Caco-2 (cell line): ENCODE measurements around the gene TLK1. TPM values are rescaled to one million over a fixed set of nuclear protein-coding genes. Genes with fewer than 3 reads are reported as not detected.

Experiments used
- BruUV-seq: library from RNA; stranded (reverse); fragments of 400-500 nt; replicated peaks from 2 replicates; lab custom pipeline; 2021; lab: Mats Ljungman, UMichigan
- CTCF ChIA-PET: fragments of 300-600 bp; sonication (Branson Sonifier 250); formaldehyde crosslinking; loops from one replicate; lab custom pipeline; 2022; ENCODE audit warnings: antibody characterized with exemption; lab: Charles Lee
- POLR2A ChIA-PET: fragments of 300-600 bp; sonication (Branson Sonifier 250); formaldehyde crosslinking; loops from one replicate; lab custom pipeline; 2022; ENCODE audit warnings: antibody characterized with exemption; lab: Charles Lee
- DNase-seq, 2 experiments: peaks; one replicate each; pipeline versions ENCODE4 v3.0.0 to v3.0.0-alpha.2; 2020 to 2022
- H3K27me3 ChIP-seq: replicated peaks from 2 replicates; pipeline ENCODE4 v1.6.0; 2011; ENCODE audit warnings: low read length; ENCODE audit not compliant: control insufficient read depth, insufficient read depth
- H3K36me3 ChIP-seq: 2 replicates; pipeline ENCODE4 v1.5.1; 2011; ENCODE audit warnings: low read length; ENCODE audit not compliant: control insufficient read depth, insufficient read depth
- H3K4me1 ChIP-seq: fragments of 250-450 bp; sonication (Bioruptor Pico); 2 replicates; pipeline ENCODE4 v1.5.1; 2020; ENCODE audit warnings: mild to moderate bottlenecking
- H3K4me3 ChIP-seq: 2 replicates; pipeline ENCODE4 v1.5.1; 2011; ENCODE audit warnings: low read depth, mild to moderate bottlenecking, control low read depth, low read length
- H3K9me3 ChIP-seq: fragments of 250-450 bp; sonication (Bioruptor Pico); 2 replicates; pipeline ENCODE4 v1.5.1; 2020; ENCODE audit warnings: mild to moderate bottlenecking, moderate library complexity
- H3K27ac Mint-ChIP-seq: one replicate; pipeline ENCODE4 v1.8.0; 2022; ENCODE audit warnings: mixed read lengths; ENCODE audit not compliant: unreplicated experiment
- H3K27me3 Mint-ChIP-seq: one replicate; pipeline ENCODE4 v1.8.0; 2022; ENCODE audit warnings: mixed read lengths; ENCODE audit not compliant: insufficient read depth, unreplicated experiment
- H3K36me3 Mint-ChIP-seq: one replicate; pipeline ENCODE4 v1.8.0; 2022; ENCODE audit warnings: mild to moderate bottlenecking, mixed read lengths; ENCODE audit not compliant: insufficient read depth, unreplicated experiment
- H3K4me1 Mint-ChIP-seq: one replicate; pipeline ENCODE4 v1.8.0; 2022; ENCODE audit warnings: low read depth, mixed read lengths; ENCODE audit not compliant: unreplicated experiment
- H3K4me3 Mint-ChIP-seq: one replicate; pipeline ENCODE4 v1.8.0; 2022; ENCODE audit warnings: mild to moderate bottlenecking, moderate library complexity, mixed read lengths; ENCODE audit not compliant: unreplicated experiment
- H3K9me3 Mint-ChIP-seq: one replicate; pipeline ENCODE4 v1.8.0; 2022; ENCODE audit warnings: mixed read lengths; ENCODE audit not compliant: unreplicated experiment
- CTCF ChIP-seq, 2 experiments: fragments of 200-600 bp in 1 of 2; IDR thresholded peaks; 1 replicate in 1 of 2; 2 replicates in 1 of 2; pipeline versions ENCODE4 v1.5.1 to v1.8.0; 2011 to 2022; ENCODE audit warnings: antibody characterized with exemption in 1 of 2, control low read depth in 1 of 2, inconsistent platforms in 1 of 2, low read depth in 1 of 2, low read length in 1 of 2, mild to moderate bottlenecking in 1 of 2, moderate library complexity in 1 of 2; ENCODE audit not compliant: insufficient read depth in 1 of 2, severe bottlenecking in 1 of 2, unreplicated experiment in 1 of 2
- intact Hi-C: fragments of 100-400 bp; cut with micrococcal nuclease; formaldehyde crosslinking; loops from one replicate; pipeline ENCODE4 v1.10.0; 2022; ENCODE audit not compliant: unreplicated experiment
- total RNA-seq: library from RNA; stranded (reverse); gene quantifications from 2 replicates; pipeline ENCODE4 v1.2.3, GENCODE V29; 2022

Gene TLK1
- total RNA-seq, 1 experiment from 2014 or later: 85.1 TPM

GRCh38 chr2:171187819-171188218 lies 27.1 kb upstream of the TLK1 start:
- ChIA-PET POLR2A (no interaction called here), CTCF (no interaction called here)
- no peaks in the 10 kb centered on the region for H3K9me3 Mint-ChIP-seq
- BruUV-seq: no TSS peak
- Histone ChIP-seq H3K4me3 (no peak overlapping the region), H3K36me3 (no peaks in the 10 kb centered on the region), H3K27me3 (no peaks in the 10 kb centered on the region), H3K4me1 (peaks cover 20% of the 10 kb centered on the region), H3K9me3 (no peaks in the 10 kb centered on the region)
- intact Hi-C loops: no loop called here
- H3K27me3 Mint-ChIP-seq: no peaks in the 10 kb centered on the region
- TF ChIP-seq CTCF (IDR thresholded peaks at IDR 0.05; ENCODE audit: insufficient read depth in 1 of 2, low read depth in 1 of 2, low read length in 1 of 2, severe bottlenecking in 1 of 2, unreplicated experiment in 1 of 2): no peak
- no peak overlapping the region for H3K27ac Mint-ChIP-seq
- peaks cover 20% of the 10 kb centered on the region for H3K4me1 Mint-ChIP-seq
- no peak for DNase-seq
- no peaks in the 10 kb centered on the region for H3K36me3 Mint-ChIP-seq
- H3K4me3 Mint-ChIP-seq: no peak overlapping the region

- Mint-ChIP-seq H3K27me3 (no peaks in the 10 kb centered on the region), H3K4me3 (no peak overlapping the region), H3K9me3 (no peaks in the 10 kb centered on the region), H3K36me3 (no peaks in the 10 kb centered on the region), H3K27ac (no peak overlapping the region), H3K4me1 (peaks cover 20% of the 10 kb centered on the region)
- peaks cover 20% of the 10 kb centered on the region for H3K4me1 ChIP-seq
- BruUV-seq: no TSS peak
- ChIA-PET CTCF (no interaction called here), POLR2A (no interaction called here)
- H3K27me3 ChIP-seq: no peaks in the 10 kb centered on the region
- intact Hi-C loops: no loop called here
- TF ChIP-seq CTCF (IDR thresholded peaks at IDR 0.05; ENCODE audit: insufficient read depth in 1 of 2, low read depth in 1 of 2, low read length in 1 of 2, severe bottlenecking in 1 of 2, unreplicated experiment in 1 of 2): no peak
- H3K4me3 ChIP-seq: no peak overlapping the region
- H3K36me3 ChIP-seq: no peaks in the 10 kb centered on the region
- no peaks in the 10 kb centered on the region for H3K9me3 ChIP-seq
- no peak for DNase-seq
Measured at GRCh38 chr2:171187177-171187576, 26.5 kb upstream of the TLK1 start.

- H3K4me1 Mint-ChIP-seq: peaks cover 20% of the 10 kb centered on the region
- no TSS peak for BruUV-seq
Measured at GRCh38 chr2:171185941-171186340, 25.2 kb upstream of the TLK1 start.

More at GRCh38 chr2:171185941-171186340, 25.2 kb upstream of the TLK1 start:
- Mint-ChIP-seq H3K4me3 (no peak overlapping the region), H3K27me3 (no peaks in the 10 kb centered on the region), H3K9me3 (no peaks in the 10 kb centered on the region), H3K27ac (no peak overlapping the region), H3K36me3 (no peaks in the 10 kb centered on the region)
- Histone ChIP-seq H3K36me3 (no peaks in the 10 kb centered on the region), H3K9me3 (no peaks in the 10 kb centered on the region), H3K4me3 (no peak overlapping the region), H3K4me1 (peaks cover 20% of the 10 kb centered on the region), H3K27me3 (no peaks in the 10 kb centered on the region)
- ChIA-PET CTCF (no interaction called here), POLR2A (no interaction called here)
- intact Hi-C loops: loop anchor here (2.0 kb wide), 1 partner anchor 19 kb away; no protein-coding TSS in a partner anchor
- no peak for DNase-seq
- TF ChIP-seq CTCF (IDR thresholded peaks at IDR 0.05; ENCODE audit: insufficient read depth in 1 of 2, low read depth in 1 of 2, low read length in 1 of 2, severe bottlenecking in 1 of 2, unreplicated experiment in 1 of 2): no peak
